ENCODE data around the gene TMEM51. TPM values are rescaled to one million over a fixed set of nuclear protein-coding genes. Genes with fewer than 3 reads are reported as not detected.

The TMEM51 gene
- total and polyA plus RNA-seq, 2 donors (not counting 1 experiment from before 2014, with no cell fraction given): 0.06 to 0.30 TPM

GRCh38 chr1:15195420-15196052, 42.0 kb downstream of the TMEM51 start:
- no peak overlapping the region for H3K27ac ChIP-seq (ENCODE audit: low read length in 2 of 2)
- no peaks in the 10 kb centered on the region for H3K79me2 ChIP-seq (ENCODE audit: control insufficient read depth, insufficient read depth, low read length)
- ChIA-PET POLR2A (no interaction called here), CTCF (no interaction called here)
- 73% methylated on average over 9 of the region's 9 CpGs for WGBS (ENCODE audit: insufficient coverage)
- Mint-ChIP-seq H3K27me3 (peaks cover 25% of the 10 kb centered on the region), H3K4me1 (no peaks in the 10 kb centered on the region), H3K27ac (no peak overlapping the region), H3K9me3 (ENCODE audit: insufficient read depth) (no peaks in the 10 kb centered on the region), H3K4me3 (no peak overlapping the region)
- no peaks in the 10 kb centered on the region for H3K36me3 ChIP-seq (replicated peaks in 1 of 2; ENCODE audit: control extremely low read depth in 1 of 2, control insufficient read depth in 1 of 2, extremely low read depth in 1 of 2, insufficient read depth in 2 of 2, low read length in 1 of 2)
- no peaks in the 10 kb centered on the region for H3K27me3 ChIP-seq (replicated peaks in 1 of 4; ENCODE audit: control extremely low read depth in 1 of 4, control insufficient read depth in 3 of 4, insufficient read depth in 4 of 4, low read length in 3 of 4)
- H2AFZ ChIP-seq (ENCODE audit: insufficient read depth, low read depth, low read length, poor library complexity, severe bottlenecking): no peak overlapping the region
- ATAC-seq (ENCODE audit: low read depth) (no peak), DNase-seq (no peak)
- TF ChIP-seq, protein P1, sequence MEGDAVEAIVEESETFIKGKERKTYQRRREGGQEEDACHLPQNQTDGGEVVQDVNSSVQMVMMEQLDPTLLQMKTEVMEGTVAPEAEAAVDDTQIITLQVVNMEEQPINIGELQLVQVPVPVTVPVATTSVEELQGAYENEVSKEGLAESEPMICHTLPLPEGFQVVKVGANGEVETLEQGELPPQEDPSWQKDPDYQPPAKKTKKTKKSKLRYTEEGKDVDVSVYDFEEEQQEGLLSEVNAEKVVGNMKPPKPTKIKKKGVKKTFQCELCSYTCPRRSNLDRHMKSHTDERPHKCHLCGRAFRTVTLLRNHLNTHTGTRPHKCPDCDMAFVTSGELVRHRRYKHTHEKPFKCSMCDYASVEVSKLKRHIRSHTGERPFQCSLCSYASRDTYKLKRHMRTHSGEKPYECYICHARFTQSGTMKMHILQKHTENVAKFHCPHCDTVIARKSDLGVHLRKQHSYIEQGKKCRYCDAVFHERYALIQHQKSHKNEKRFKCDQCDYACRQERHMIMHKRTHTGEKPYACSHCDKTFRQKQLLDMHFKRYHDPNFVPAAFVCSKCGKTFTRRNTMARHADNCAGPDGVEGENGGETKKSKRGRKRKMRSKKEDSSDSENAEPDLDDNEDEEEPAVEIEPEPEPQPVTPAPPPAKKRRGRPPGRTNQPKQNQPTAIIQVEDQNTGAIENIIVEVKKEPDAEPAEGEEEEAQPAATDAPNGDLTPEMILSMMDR (IDR thresholded peaks at IDR 0.05): no peak
- TF ChIP-seq EZH2 (IDR thresholded peaks at IDR 0.05; ENCODE audit: borderline replicate concordance, insufficient read depth, low read depth, low read length, poor library complexity, severe bottlenecking): no peak
- no peak overlapping the region for H3K4me3 ChIP-seq (ENCODE audit: control extremely low read depth in 1 of 5, extremely low read depth in 1 of 5, insufficient read depth in 1 of 5, low read depth in 2 of 5, low read length in 4 of 5)
- H3K9me3 ChIP-seq (ENCODE audit: control extremely low read depth in 1 of 3, control insufficient read depth in 2 of 3, insufficient read depth in 1 of 3, low read length in 2 of 3): no peaks in the 10 kb centered on the region
- no peaks in the 10 kb centered on the region for H4K20me1 ChIP-seq (ENCODE audit: control insufficient read depth, insufficient read depth, low read length, poor library complexity, severe bottlenecking)
- no peaks in the 10 kb centered on the region for H3K4me1 ChIP-seq (ENCODE audit: control insufficient read depth in 2 of 2, insufficient read depth in 2 of 2, low read length in 2 of 2)
- no peak overlapping the region for H3K9ac ChIP-seq (ENCODE audit: low read length)
- no peak overlapping the region for H3K4me2 ChIP-seq (replicated peaks; ENCODE audit: low read depth, low read length, poor library complexity, severe bottlenecking)
- intact Hi-C loops (cut with micrococcal nuclease): no loop called here

GRCh38 chr1:15196069-15196468, 42.5 kb downstream of the TMEM51 start:
- H3K9ac ChIP-seq (ENCODE audit: low read length): no peak overlapping the region
- Mint-ChIP-seq H3K4me1 (no peaks in the 10 kb centered on the region), H3K27ac (no peak overlapping the region), H3K27me3 (peaks cover 26% of the 10 kb centered on the region), H3K4me3 (no peak overlapping the region), H3K9me3 (ENCODE audit: insufficient read depth) (no peaks in the 10 kb centered on the region)
- no peaks in the 10 kb centered on the region for H3K9me3 ChIP-seq (ENCODE audit: control extremely low read depth in 1 of 3, control insufficient read depth in 2 of 3, insufficient read depth in 1 of 3, low read length in 2 of 3)
- no peak overlapping the region for H3K27ac ChIP-seq (ENCODE audit: low read length in 2 of 2)
- H3K4me3 ChIP-seq (ENCODE audit: control extremely low read depth in 1 of 5, extremely low read depth in 1 of 5, insufficient read depth in 1 of 5, low read depth in 2 of 5, low read length in 4 of 5): no peak overlapping the region
- H3K79me2 ChIP-seq (ENCODE audit: control insufficient read depth, insufficient read depth, low read length): no peaks in the 10 kb centered on the region
- H3K4me2 ChIP-seq (replicated peaks; ENCODE audit: low read depth, low read length, poor library complexity, severe bottlenecking): no peak overlapping the region
- no peak overlapping the region for H2AFZ ChIP-seq (ENCODE audit: insufficient read depth, low read depth, low read length, poor library complexity, severe bottlenecking)
- no peaks in the 10 kb centered on the region for H4K20me1 ChIP-seq (ENCODE audit: control insufficient read depth, insufficient read depth, low read length, poor library complexity, severe bottlenecking)
- no peak for ATAC-seq (ENCODE audit: low read depth)
- H3K27me3 ChIP-seq (replicated peaks in 1 of 4; ENCODE audit: control extremely low read depth in 1 of 4, control insufficient read depth in 3 of 4, insufficient read depth in 4 of 4, low read length in 3 of 4): no peaks in the 10 kb centered on the region
- TF ChIP-seq, protein P1 (IDR thresholded peaks at IDR 0.05): no peak
- TF ChIP-seq EZH2 (IDR thresholded peaks at IDR 0.05; ENCODE audit: borderline replicate concordance, insufficient read depth, low read depth, low read length, poor library complexity, severe bottlenecking): no peak
- ChIA-PET POLR2A (no interaction called here), CTCF (no interaction called here)
- intact Hi-C loops (cut with micrococcal nuclease): no loop called here
- no peak for DNase-seq
- no peaks in the 10 kb centered on the region for H3K4me1 ChIP-seq (ENCODE audit: control insufficient read depth in 2 of 2, insufficient read depth in 2 of 2, low read length in 2 of 2)
- H3K36me3 ChIP-seq (replicated peaks in 1 of 2; ENCODE audit: control extremely low read depth in 1 of 2, control insufficient read depth in 1 of 2, extremely low read depth in 1 of 2, insufficient read depth in 2 of 2, low read length in 1 of 2): no peaks in the 10 kb centered on the region
- 78% methylated on average over 8 of the region's 9 CpGs for WGBS (ENCODE audit: insufficient coverage)
